Measurements from ENCODE around the gene TCTN2.

TCTN2 gene

GRCh38 chr12:123713398-123713797 lies 42.5 kb downstream of the TCTN2 start:
- DNase-seq (ENCODE audit: extremely low read depth, low read depth), result no peak
- TF ChIP-seq CTCF (IDR thresholded peaks at IDR 0.05; ENCODE audit: low read depth, low read length), result no peak

GRCh38 chr12:123713823-123714585 lies 43.1 kb downstream of the TCTN2 start:
- TF ChIP-seq CTCF (IDR thresholded peaks at IDR 0.05; ENCODE audit: low read depth, low read length), result no peak
- DNase-seq (ENCODE audit: extremely low read depth, low read depth), result no peak

DNA sequence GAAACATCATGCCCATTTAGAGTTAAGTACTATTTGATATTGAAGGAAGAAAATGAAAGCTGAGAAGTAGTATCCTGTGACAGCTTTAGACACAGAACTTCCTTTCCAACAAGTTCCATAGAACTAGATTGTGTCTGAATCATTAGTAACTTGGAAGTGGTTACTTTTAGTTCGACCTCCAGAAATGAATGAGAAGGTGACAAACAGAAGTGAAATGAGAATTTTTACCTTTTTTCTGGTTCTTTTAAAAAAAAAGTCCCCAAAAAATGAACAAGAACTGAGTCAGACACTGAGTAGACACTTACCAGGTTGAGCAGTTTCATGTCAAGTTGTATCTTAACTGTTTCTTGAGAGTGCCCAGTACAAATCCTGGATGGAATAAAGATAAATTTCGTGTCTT lies 44.3 kb downstream of the TCTN2 start:
- TF ChIP-seq CTCF (IDR thresholded peaks at IDR 0.05; ENCODE audit: low read depth, low read length), result no peak
- no peak for DNase-seq (ENCODE audit: extremely low read depth, low read depth)

DNA sequence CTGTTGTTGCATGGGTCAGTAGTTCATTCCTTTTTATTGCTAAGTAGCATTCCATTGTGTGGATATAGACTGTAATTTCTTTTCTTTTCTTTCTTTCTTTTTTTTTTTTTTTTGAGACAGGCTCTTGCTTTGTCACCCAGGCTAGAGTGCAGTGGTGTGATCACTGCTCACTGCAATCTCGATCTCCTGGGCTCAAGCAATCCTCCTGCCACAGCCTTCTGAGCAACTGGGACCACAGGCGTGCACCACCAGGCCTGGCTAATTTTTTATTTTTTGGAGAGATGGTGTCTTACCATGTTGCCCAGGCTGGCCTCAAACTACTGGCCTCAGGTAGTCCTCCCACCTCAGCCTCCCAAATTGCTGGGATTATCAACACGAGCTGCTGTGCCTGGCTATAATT lies 46.4 kb downstream of the TCTN2 start:
- DNase-seq (ENCODE audit: extremely low read depth, low read depth), result no peak

DNA sequence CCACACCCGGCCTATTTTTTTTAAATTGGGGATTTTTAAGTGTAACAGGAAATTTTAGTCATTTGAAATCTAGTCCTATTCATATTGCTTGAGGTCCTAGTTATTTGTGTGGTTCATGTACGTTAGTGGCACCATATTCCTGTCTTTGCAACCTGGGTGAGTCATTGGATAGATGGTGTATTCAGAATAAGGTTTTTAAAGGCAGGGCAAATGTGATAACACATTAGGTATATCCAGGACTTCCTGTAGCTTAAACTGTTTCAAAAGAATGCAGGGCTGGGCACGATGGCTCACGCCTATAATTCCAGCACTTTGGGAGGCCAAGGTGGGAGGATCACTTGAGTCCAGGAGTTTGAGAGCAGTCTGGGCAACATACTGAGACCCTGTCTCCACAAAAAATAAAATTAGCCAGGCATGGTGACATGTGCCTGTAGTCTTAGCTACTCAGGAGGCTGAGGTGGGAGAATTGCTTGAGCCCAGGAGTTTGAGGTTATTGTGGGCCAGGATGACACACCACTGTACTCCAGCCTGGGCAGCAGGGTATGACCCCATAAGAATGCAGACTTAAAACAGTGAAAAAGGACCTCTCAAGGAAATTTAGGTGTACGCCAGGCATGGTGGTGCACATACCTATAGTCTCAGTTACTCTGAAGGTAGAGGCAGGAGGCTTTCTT lies 49.4 kb downstream of the TCTN2 start:
- DNase-seq (ENCODE audit: extremely low read depth, low read depth), result no peak
- TF ChIP-seq CTCF (IDR thresholded peaks at IDR 0.05; ENCODE audit: low read depth, low read length), result no peak

More for the DNA sequence above, 46.4 kb downstream of the TCTN2 start:
- no peak for TF ChIP-seq CTCF (IDR thresholded peaks at IDR 0.05; ENCODE audit: low read depth, low read length)

DNA sequence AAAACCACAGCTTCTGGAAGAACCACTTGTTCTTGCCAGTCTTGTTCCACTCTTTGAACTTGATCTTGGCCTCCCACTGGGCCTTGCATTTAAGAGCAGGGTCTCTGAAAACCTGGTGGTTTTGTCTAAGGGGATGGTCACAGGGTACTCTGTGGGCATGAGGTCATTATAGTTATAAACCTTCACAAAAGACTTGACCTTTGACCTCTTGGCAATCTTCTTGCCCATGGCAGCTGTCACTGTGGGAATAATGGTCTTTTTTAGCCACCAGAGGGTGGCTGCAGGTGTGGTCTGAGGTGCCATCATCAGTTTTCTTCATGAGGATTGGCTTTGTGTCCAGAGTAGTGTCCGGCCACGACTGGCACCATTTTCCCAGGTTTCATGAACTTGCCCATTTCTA lies 50.3 kb downstream of the TCTN2 start:
- TF ChIP-seq CTCF (IDR thresholded peaks at IDR 0.05; ENCODE audit: low read depth, low read length), result no peak
- DNase-seq (ENCODE audit: extremely low read depth, low read depth), result no peak

- no peak for DNase-seq (ENCODE audit: extremely low read depth, low read depth)
- TF ChIP-seq CTCF (IDR thresholded peaks at IDR 0.05; ENCODE audit: low read depth, low read length), result no peak
Measured at GRCh38 chr12:123723011-123723410, 52.1 kb downstream of the TCTN2 start.

All from AG09319 (cell line).